ENCODE data around the gene ALMS1.
"Not testable (repeated sequence)": the region's sequence is repeated elsewhere in the genome, so short reads cannot be mapped to it uniquely, and the experiment has no call there.

DNA sequence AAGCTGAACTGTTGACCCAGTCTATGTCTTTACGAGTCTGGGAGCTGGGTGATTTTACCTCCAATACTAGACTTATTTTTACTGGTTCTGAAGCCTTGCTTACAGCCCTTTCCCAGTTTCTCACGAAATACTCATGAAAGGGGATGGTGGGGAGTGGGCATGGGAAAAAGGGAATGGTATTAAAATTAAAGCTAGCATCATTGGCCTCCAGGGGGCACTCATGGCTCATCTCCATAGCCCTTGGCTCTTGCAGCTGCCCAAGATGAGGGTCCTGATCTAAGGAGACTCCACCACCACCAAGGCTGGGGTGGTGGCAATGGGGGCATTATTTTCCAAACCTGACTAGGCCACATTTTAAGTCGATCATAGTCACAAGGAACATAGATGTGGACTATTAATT is 234.3 kb downstream of the ALMS1 start:
- TF ChIP-seq, protein P1, sequence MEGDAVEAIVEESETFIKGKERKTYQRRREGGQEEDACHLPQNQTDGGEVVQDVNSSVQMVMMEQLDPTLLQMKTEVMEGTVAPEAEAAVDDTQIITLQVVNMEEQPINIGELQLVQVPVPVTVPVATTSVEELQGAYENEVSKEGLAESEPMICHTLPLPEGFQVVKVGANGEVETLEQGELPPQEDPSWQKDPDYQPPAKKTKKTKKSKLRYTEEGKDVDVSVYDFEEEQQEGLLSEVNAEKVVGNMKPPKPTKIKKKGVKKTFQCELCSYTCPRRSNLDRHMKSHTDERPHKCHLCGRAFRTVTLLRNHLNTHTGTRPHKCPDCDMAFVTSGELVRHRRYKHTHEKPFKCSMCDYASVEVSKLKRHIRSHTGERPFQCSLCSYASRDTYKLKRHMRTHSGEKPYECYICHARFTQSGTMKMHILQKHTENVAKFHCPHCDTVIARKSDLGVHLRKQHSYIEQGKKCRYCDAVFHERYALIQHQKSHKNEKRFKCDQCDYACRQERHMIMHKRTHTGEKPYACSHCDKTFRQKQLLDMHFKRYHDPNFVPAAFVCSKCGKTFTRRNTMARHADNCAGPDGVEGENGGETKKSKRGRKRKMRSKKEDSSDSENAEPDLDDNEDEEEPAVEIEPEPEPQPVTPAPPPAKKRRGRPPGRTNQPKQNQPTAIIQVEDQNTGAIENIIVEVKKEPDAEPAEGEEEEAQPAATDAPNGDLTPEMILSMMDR (IDR thresholded peaks at IDR 0.05; ENCODE audit: low read length) = peak; percentile 31; the same call in 1 of the 2 replicates
- not testable (repeated sequence) for TF ChIP-seq EZH2 (optimal IDR thresholded peaks at IDR 0.05; ENCODE audit: low read depth, low read length); EZH2phosphoT487 (IDR thresholded peaks at IDR 0.05; ENCODE audit: low read length)
